Measurements from ENCODE around the gene MVB12B. TPM values are rescaled to one million over a fixed set of nuclear protein-coding genes. Genes with fewer than 3 reads are reported as not detected.

Gene MVB12B
- total RNA-seq, 1 experiment from 2014 or later = 5.8 TPM

DNA sequence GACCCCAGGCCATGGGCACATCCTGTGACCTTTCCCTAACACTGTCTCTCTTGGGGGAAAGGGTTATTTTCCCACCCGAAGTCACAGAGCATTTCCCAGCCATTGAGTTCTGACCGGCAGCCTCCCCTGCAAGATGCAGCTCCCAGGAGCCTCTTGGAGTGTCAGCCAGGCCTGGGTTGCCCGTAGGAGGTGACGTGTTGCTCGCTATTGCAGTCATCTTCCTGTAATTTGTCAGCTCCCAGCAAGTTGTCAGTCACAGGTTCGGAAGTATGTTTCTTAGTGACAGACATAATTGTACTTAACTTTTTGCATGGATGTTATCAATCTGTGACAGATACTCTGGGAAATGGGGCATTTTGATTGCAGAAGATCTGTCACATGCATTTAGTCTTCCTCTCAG, 74.5 kb downstream of the MVB12B start:
- no peak overlapping the region for H4K8ac ChIP-seq (replicated peaks; ENCODE audit: insufficient read length, low read depth, low read length)
- H2BK20ac ChIP-seq (ENCODE audit: low read depth, low read length, poor library complexity, severe bottlenecking) = no peak overlapping the region
- no CpG with 5 or more reads among the region's 6 CpGs for WGBS (ENCODE audit: extremely low coverage, insufficient read length, low lambda C conversion rate)
- no peaks in the 10 kb centered on the region for H3K9me3 Mint-ChIP-seq
- no peak overlapping the region for H3K4me3 Mint-ChIP-seq
- no peak overlapping the region for H2BK12ac ChIP-seq (ENCODE audit: insufficient read length, low read depth, low read length)
- no peaks in the 10 kb centered on the region for H3K27me3 ChIP-seq (ENCODE audit: insufficient read depth, low read length)
- H2AFZ ChIP-seq (ENCODE audit: low read length) = no peak overlapping the region
- H3K9me3 ChIP-seq (ENCODE audit: control insufficient read depth, low read depth, low read length) = no peaks in the 10 kb centered on the region
- H2BK120ac ChIP-seq (ENCODE audit: low read depth, low read length, poor library complexity, severe bottlenecking) = no peak overlapping the region
- H3K14ac ChIP-seq (ENCODE audit: insufficient read depth, low read length) = no peak overlapping the region; the same call in 1 of the 2 replicates
- H4K91ac ChIP-seq (ENCODE audit: insufficient read length, low read depth, low read length) = no peak overlapping the region
- no peak overlapping the region for H3K27ac Mint-ChIP-seq
- H3K36me3 Mint-ChIP-seq (ENCODE audit: insufficient read depth in 1 of 3, low read depth in 3 of 3) = no peaks in the 10 kb centered on the region
- no peaks in the 10 kb centered on the region for H3K79me1 ChIP-seq (ENCODE audit: insufficient read depth, low read depth, low read length, poor library complexity, severe bottlenecking)
- H3K23me2 ChIP-seq (ENCODE audit: insufficient read length, low read depth, low read length, poor library complexity, severe bottlenecking) = no peaks in the 10 kb centered on the region
- no peak overlapping the region for H2AK5ac ChIP-seq (ENCODE audit: insufficient read length, low read length)
- peaks cover 2 to 10% of the 10 kb centered on the region in 2 experiments for H3K4me1 Mint-ChIP-seq
- H3K9ac ChIP-seq (ENCODE audit: extremely low read depth, insufficient read length, low read length) = no peak overlapping the region
- TF ChIP-seq, protein P1, sequence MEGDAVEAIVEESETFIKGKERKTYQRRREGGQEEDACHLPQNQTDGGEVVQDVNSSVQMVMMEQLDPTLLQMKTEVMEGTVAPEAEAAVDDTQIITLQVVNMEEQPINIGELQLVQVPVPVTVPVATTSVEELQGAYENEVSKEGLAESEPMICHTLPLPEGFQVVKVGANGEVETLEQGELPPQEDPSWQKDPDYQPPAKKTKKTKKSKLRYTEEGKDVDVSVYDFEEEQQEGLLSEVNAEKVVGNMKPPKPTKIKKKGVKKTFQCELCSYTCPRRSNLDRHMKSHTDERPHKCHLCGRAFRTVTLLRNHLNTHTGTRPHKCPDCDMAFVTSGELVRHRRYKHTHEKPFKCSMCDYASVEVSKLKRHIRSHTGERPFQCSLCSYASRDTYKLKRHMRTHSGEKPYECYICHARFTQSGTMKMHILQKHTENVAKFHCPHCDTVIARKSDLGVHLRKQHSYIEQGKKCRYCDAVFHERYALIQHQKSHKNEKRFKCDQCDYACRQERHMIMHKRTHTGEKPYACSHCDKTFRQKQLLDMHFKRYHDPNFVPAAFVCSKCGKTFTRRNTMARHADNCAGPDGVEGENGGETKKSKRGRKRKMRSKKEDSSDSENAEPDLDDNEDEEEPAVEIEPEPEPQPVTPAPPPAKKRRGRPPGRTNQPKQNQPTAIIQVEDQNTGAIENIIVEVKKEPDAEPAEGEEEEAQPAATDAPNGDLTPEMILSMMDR (conservative IDR thresholded peaks at IDR 0.05) = no peak
- H3K79me2 ChIP-seq (ENCODE audit: insufficient read depth, low read length) = no peaks in the 10 kb centered on the region
- no peak for DNase-seq
- H2BK5ac ChIP-seq (ENCODE audit: insufficient read length, low read length) = no peak overlapping the region
- no peak overlapping the region for H3K23ac ChIP-seq (ENCODE audit: insufficient read length, low read depth, low read length)
- no peak overlapping the region for H2BK15ac ChIP-seq (ENCODE audit: low read depth, low read length)
- no peak overlapping the region for H3T11ph ChIP-seq (ENCODE audit: low read length)
- no peak overlapping the region for H3K56ac ChIP-seq (ENCODE audit: insufficient read length, low read depth, low read length)
- H3K27ac ChIP-seq (ENCODE audit: insufficient read length, low read depth, low read length) = no peak overlapping the region
- H3K4me2 ChIP-seq (ENCODE audit: insufficient read depth, insufficient read length, low read length) = no peak overlapping the region
- no peak overlapping the region for H3K4ac ChIP-seq (ENCODE audit: low read depth, low read length)
- no peaks in the 10 kb centered on the region; the same call in 1 of the 2 replicates for H3K4me1 ChIP-seq (ENCODE audit: insufficient read depth, low read length)
- no peak overlapping the region for H3K18ac ChIP-seq (ENCODE audit: insufficient read length, low read depth, low read length)
- no peak overlapping the region for H4K5ac ChIP-seq (ENCODE audit: insufficient read length, low read depth, low read length)
- no peaks in the 10 kb centered on the region; the same call in none of the 2 replicates for H3K27me3 Mint-ChIP-seq (ENCODE audit: low read depth)
- no peaks in the 10 kb centered on the region for H4K20me1 ChIP-seq (ENCODE audit: control insufficient read depth, insufficient read depth, insufficient read length)
